ENCODE results near the gene CFAP206.

DNA sequence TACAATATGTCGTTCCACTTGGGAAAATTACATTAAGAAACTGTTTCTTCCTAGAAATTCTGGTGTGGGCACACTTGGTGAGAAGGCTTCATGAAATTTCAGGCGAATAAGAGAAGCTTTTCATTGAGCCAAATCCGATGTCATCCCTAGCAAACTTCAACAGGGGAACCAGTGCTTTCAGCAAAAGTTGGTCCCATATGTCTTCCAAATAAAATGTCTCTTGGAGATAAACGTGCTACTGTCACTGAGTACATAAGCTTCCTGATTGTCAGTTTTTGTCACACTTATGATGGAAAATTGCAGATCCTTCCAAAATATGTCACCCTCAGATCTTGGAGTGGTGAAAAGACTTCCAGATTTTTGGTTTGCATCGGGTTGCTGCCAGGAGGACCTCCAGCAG, 33.9 kb downstream of the CFAP206 start:
- TF ChIP-seq, protein P1, sequence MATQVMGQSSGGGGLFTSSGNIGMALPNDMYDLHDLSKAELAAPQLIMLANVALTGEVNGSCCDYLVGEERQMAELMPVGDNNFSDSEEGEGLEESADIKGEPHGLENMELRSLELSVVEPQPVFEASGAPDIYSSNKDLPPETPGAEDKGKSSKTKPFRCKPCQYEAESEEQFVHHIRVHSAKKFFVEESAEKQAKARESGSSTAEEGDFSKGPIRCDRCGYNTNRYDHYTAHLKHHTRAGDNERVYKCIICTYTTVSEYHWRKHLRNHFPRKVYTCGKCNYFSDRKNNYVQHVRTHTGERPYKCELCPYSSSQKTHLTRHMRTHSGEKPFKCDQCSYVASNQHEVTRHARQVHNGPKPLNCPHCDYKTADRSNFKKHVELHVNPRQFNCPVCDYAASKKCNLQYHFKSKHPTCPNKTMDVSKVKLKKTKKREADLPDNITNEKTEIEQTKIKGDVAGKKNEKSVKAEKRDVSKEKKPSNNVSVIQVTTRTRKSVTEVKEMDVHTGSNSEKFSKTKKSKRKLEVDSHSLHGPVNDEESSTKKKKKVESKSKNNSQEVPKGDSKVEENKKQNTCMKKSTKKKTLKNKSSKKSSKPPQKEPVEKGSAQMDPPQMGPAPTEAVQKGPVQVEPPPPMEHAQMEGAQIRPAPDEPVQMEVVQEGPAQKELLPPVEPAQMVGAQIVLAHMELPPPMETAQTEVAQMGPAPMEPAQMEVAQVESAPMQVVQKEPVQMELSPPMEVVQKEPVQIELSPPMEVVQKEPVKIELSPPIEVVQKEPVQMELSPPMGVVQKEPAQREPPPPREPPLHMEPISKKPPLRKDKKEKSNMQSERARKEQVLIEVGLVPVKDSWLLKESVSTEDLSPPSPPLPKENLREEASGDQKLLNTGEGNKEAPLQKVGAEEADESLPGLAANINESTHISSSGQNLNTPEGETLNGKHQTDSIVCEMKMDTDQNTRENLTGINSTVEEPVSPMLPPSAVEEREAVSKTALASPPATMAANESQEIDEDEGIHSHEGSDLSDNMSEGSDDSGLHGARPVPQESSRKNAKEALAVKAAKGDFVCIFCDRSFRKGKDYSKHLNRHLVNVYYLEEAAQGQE (IDR thresholded peaks at IDR 0.05; ENCODE audit: low read depth, low read length): no peak
- TF ChIP-seq, protein P2, sequence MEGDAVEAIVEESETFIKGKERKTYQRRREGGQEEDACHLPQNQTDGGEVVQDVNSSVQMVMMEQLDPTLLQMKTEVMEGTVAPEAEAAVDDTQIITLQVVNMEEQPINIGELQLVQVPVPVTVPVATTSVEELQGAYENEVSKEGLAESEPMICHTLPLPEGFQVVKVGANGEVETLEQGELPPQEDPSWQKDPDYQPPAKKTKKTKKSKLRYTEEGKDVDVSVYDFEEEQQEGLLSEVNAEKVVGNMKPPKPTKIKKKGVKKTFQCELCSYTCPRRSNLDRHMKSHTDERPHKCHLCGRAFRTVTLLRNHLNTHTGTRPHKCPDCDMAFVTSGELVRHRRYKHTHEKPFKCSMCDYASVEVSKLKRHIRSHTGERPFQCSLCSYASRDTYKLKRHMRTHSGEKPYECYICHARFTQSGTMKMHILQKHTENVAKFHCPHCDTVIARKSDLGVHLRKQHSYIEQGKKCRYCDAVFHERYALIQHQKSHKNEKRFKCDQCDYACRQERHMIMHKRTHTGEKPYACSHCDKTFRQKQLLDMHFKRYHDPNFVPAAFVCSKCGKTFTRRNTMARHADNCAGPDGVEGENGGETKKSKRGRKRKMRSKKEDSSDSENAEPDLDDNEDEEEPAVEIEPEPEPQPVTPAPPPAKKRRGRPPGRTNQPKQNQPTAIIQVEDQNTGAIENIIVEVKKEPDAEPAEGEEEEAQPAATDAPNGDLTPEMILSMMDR (IDR thresholded peaks at IDR 0.05 in 2 of 3, conservative IDR thresholded peaks at IDR 0.05 in 1 of 3; ENCODE audit: control insufficient read depth in 2 of 3, extremely low read depth in 1 of 3, insufficient read depth in 1 of 3, low read depth in 3 of 3, low read length in 3 of 3): no peak
- no peak for TF ChIP-seq POLR2A (IDR thresholded peaks at IDR 0.05; ENCODE audit: low read depth, low read length)
- no peak for TF ChIP-seq SMC3 (IDR thresholded peaks at IDR 0.05; ENCODE audit: borderline replicate concordance, low read length)
- no peak for TF ChIP-seq EZH2 (IDR thresholded peaks at IDR 0.05; ENCODE audit: borderline replicate concordance, control insufficient read depth, low read depth, low read length)
- TF ChIP-seq SIN3A (IDR thresholded peaks at IDR 0.05; ENCODE audit: low read depth, low read length): no peak
- no peak for TF ChIP-seq BHLHE40 (IDR thresholded peaks at IDR 0.05; ENCODE audit: borderline replicate concordance in 1 of 2, low read depth in 2 of 2, low read length in 1 of 2)
